Spleen (tissue), 11 donors: Measurements from ENCODE around the gene PCDHGB5. TPM values are rescaled to one million over a fixed set of nuclear protein-coding genes. Genes with fewer than 3 reads are reported as not detected.

Experiments
- DNase-seq: peaks from one replicate; pipeline ENCODE4 v3.0.0-alpha.2; 2020
- H3K27ac ChIP-seq, 8 donors: fragments of 200-600 bp; sonication (generic) in 7 of 8; 1 replicate in 4 of 8; 2 replicates in 4 of 8; pipeline versions ENCODE4 v1.5.0 to v1.8.0; 2016 to 2021; ENCODE audit warnings: inconsistent platforms in 4 of 8, mild to moderate bottlenecking in 4 of 8, moderate library complexity in 1 of 8
- H3K27me3 ChIP-seq, 7 donors: fragments of 200-600 bp; sonication (generic) in 6 of 7; replicated peaks in 1 of 7; 1 replicate in 4 of 7; 2 replicates in 3 of 7; pipeline versions ENCODE4 v1.5.0 to v1.8.0; 2016 to 2021; ENCODE audit warnings: inconsistent platforms in 3 of 7, mild to moderate bottlenecking in 1 of 7
- H3K36me3 ChIP-seq, 6 donors: fragments of 200-600 bp; sonication (generic) in 5 of 6; 1 replicate in 4 of 6; 2 replicates in 2 of 6; pipeline versions ENCODE4 v1.5.0 to v1.8.0; 2016 to 2021; ENCODE audit warnings: inconsistent platforms in 2 of 6
- H3K4me1 ChIP-seq, 6 donors: fragments of 200-600 bp; sonication (generic) in 5 of 6; 1 replicate in 3 of 6; 2 replicates in 3 of 6; pipeline versions ENCODE4 v1.5.0 to v1.8.0; 2016 to 2021; ENCODE audit warnings: inconsistent platforms in 3 of 6
- H3K4me3 ChIP-seq, 8 donors: fragments of 200-600 bp; sonication (generic) in 7 of 8; 1 replicate in 4 of 8; 2 replicates in 4 of 8; pipeline versions ENCODE4 v1.5.0 to v1.8.0; 2016 to 2021; ENCODE audit warnings: inconsistent platforms in 4 of 8, mild to moderate bottlenecking in 4 of 8, moderate library complexity in 2 of 8
- H3K9me3 ChIP-seq, 8 donors: fragments of 200-600 bp; sonication (generic) in 7 of 8; 1 replicate in 4 of 8; 2 replicates in 4 of 8; pipeline versions ENCODE4 v1.5.0 to v1.8.0; 2016 to 2021; ENCODE audit warnings: inconsistent platforms in 4 of 8
- CTCF ChIP-seq, 11 experiments: fragments of 200-600 bp in 7 of 11; fragments of 450-650 bp in 4 of 11; sonication (generic) in 4 of 11; IDR thresholded peaks in 8 of 11; conservative IDR thresholded peaks in 3 of 11; 1 replicate in 7 of 11; 2 replicates in 4 of 11; pipeline versions ENCODE4 v1.4.0 to v1.8.0; 2016 to 2021; ENCODE audit warnings: antibody characterized with exemption in 11 of 11, inconsistent platforms in 4 of 11, mild to moderate bottlenecking in 1 of 11
- POLR2A ChIP-seq, 3 donors: fragments of 450-650 bp; IDR thresholded peaks; one replicate each; pipeline ENCODE4 v1.5.1; 2017; ENCODE audit warnings: antibody characterized with exemption in 3 of 3, mild to moderate bottlenecking in 1 of 3
- POLR2AphosphoS5 ChIP-seq, 3 donors: sonication (generic); formaldehyde crosslinking; IDR thresholded peaks; one replicate each; pipeline ENCODE4 v1.5.1; 2017; ENCODE audit warnings: antibody characterized with exemption in 3 of 3
- WGBS, 5 donors: extraction: QIAGEN DNeasy Blood & Tissue Kit in 3 of 5; methylation state at CpG; one replicate each; pipeline versions ENCODE4 v1.1.5 to v1.1.7; 2013 to 2018; 5-methylcytosine and 5-hydroxymethylcytosine counted together
- intact Hi-C: fragments of 100-400 bp; cut with DNase I; formaldehyde crosslinking; loops from one replicate; pipeline ENCODE4 v1.15.0; 2023; ENCODE audit warnings: low total_unique reads
- polyA plus RNA-seq, 3 donors: library from polyadenylated mRNA; stranded (reverse); fragments of 200-250 nt; gene quantifications; one replicate each; pipeline ENCODE4 v1.2.1, GENCODE V29; 2013
- total RNA-seq, 7 donors: library from RNA; depleted of rRNA in 3 of 7; stranded (reverse); fragments of >200 nt in 3 of 7; fragmentation: NEBNext Ultra II Directional in 4 of 7; extraction: Animal tissue kit (Norgen Biotek cat#: 25700) in 4 of 7; gene quantifications; one replicate each; pipeline versions ENCODE4 v1.1.0 to v1.2.1, GENCODE V29; 2016 to 2021
- donor health status: healthy with polysubstance abuse.
- donor health status: DM: no; HTN: no; CAD: no; lungs with moderate emphysema.
- donor health status: DM: no; HTN: no; CAD: no.
- donor health status: Bipolar disorder and iron deficiency.
- donor health status: healthy.
- donor health status: DM: no; HTN: no; CAD: no.
- donor health status: DM: yes; HTN: yes; CAD: no.

Gene PCDHGB5
- total and polyA plus RNA-seq, 10 donors, result 0.07 to 8.0 (median 5.1) TPM

- intact Hi-C loops, result no loop called here
- Histone ChIP-seq H3K4me3 (no peak overlapping the region), H3K4me1 (no peaks in the 10 kb centered on the region), H3K36me3 (peaks cover 0 to 10% (median 0%) of the 10 kb centered on the region in 6 donors), H3K27ac (no peak overlapping the region), H3K27me3 (peaks cover 0 to 96% (median 8%) of the 10 kb centered on the region in 7 donors), H3K9me3 (peaks cover 0 to 97% (median 96%) of the 10 kb centered on the region in 8 donors)
- TF ChIP-seq POLR2A (IDR thresholded peaks at IDR 0.05) (no peak), POLR2AphosphoS5 (IDR thresholded peaks at IDR 0.05) (no peak), CTCF (IDR thresholded peaks at IDR 0.05 in 8 of 11, conservative IDR thresholded peaks at IDR 0.05 in 3 of 11) (no peak)
- WGBS, 5 donors, result 44 to 54% (median 48%) methylated on average over 10 of the region's 10 CpGs
- DNase-seq, result no peak
These were observed 9.1 kb upstream of the PCDHGB5 start for GRCh38 chr5:141388661-141389060.

GRCh38 chr5:141389153-141390042, 8.3 kb upstream of the PCDHGB5 start:
- 41 to 53% (median 47%) methylated on average over 51 to 77 of the region's 77 CpGs for WGBS, 5 donors
- Histone ChIP-seq H3K36me3 (peaks cover 0 to 10% (median 0%) of the 10 kb centered on the region in 6 donors), H3K4me3 (peak overlapping the region in 1 of 8 donors; percentile 9), H3K4me1 (no peaks in the 10 kb centered on the region), H3K27me3 (peaks cover 0 to 96% (median 7%) of the 10 kb centered on the region in 7 donors), H3K9me3 (peaks cover 0 to 97% (median 96%) of the 10 kb centered on the region in 8 donors), H3K27ac (no peak overlapping the region)
- TF ChIP-seq CTCF (IDR thresholded peaks at IDR 0.05 in 8 of 11, conservative IDR thresholded peaks at IDR 0.05 in 3 of 11) (no peak), POLR2A (IDR thresholded peaks at IDR 0.05) (no peak), POLR2AphosphoS5 (IDR thresholded peaks at IDR 0.05) (no peak)
- DNase-seq, result no peak
- intact Hi-C loops, result no loop called here

GRCh38 chr5:141392429-141393198, 5.1 kb upstream of the PCDHGB5 start, which contains the start of gene PCDHGA8:
PCDHGA8 (plus strand) TSS chr5:141392633; CDS start chr5:141392814, 181 bp downstream.
- Histone ChIP-seq H3K27ac (no peak within 1 kb of the TSS), H3K4me1 (no peaks in the 10 kb centered on the region), H3K4me3 (peak within 1 kb of the TSS in 1 of 8 donors; percentile 6), H3K36me3 (peaks cover 0 to 10% (median 0%) of the 10 kb centered on the region in 6 donors), H3K27me3 (peaks cover 0 to 96% (median 11%) of the 10 kb centered on the region in 7 donors), H3K9me3 (peaks cover 0 to 96% (median 85%) of the 10 kb centered on the region in 8 donors)
- intact Hi-C loops, result no loop called here
- DNase-seq, result no peak
- TF ChIP-seq CTCF (IDR thresholded peaks at IDR 0.05 in 8 of 11, conservative IDR thresholded peaks at IDR 0.05 in 3 of 11) (no peak), POLR2AphosphoS5 (IDR thresholded peaks at IDR 0.05) (no peak), POLR2A (IDR thresholded peaks at IDR 0.05) (no peak)
- WGBS, 5 donors, result 29 to 36% (median 32%) methylated on average over 32 to 38 of the region's 38 CpGs
